Endothelial cell of umbilical vein (primary cell): ENCODE data around the gene NUDT15. TPM values are rescaled to one million over a fixed set of nuclear protein-coding genes. Genes with fewer than 3 reads are reported as not detected.

Experiments used
- BruUV-seq: library from RNA; stranded (reverse); fragments of 400-500 nt; replicated peaks from 2 replicates; lab custom pipeline; 2021; lab: Mats Ljungman, UMichigan
- CTCF ChIA-PET: fragments of 300-600, 350-600 bp; sonication (Branson Sonifier 250); formaldehyde crosslinking; loops from one replicate; lab custom pipeline; 2021; ENCODE audit warnings: antibody characterized with exemption, inconsistent platforms; lab: Charles Lee
- POLR2A ChIA-PET: fragments of 300-600, 350-600 bp; sonication (Branson Sonifier 250); formaldehyde crosslinking; loops from one replicate; lab custom pipeline; 2021; ENCODE audit warnings: antibody characterized with exemption, inconsistent platforms; lab: Charles Lee
- DNase-seq: peaks from one replicate; pipeline ENCODE4 v3.0.0-alpha.2; 2011; ENCODE audit warnings: low read depth, low spot score
- FAIRE-seq: peaks from 2 replicates; lab custom pipeline; 2011; peaks lifted over from hg19 to GRCh38; lab: Jason Lieb, UNC
- H2AFZ ChIP-seq: 2 replicates; pipeline ENCODE4 v1.6.0; 2012; ENCODE audit warnings: low read depth, low read length, control low read depth, inconsistent platforms
- H3K27ac ChIP-seq: 2 replicates; pipeline ENCODE4 v1.5.1; 2011; ENCODE audit warnings: low read depth, mild to moderate bottlenecking, control low read depth, low read length, moderate library complexity; ENCODE audit not compliant: insufficient read depth
- H3K27me3 ChIP-seq, 2 experiments: 2 replicates each; pipeline versions ENCODE4 v1.6.0 to v1.6.1; 2011; ENCODE audit warnings: low read length in 2 of 2, mixed read lengths in 1 of 2; ENCODE audit not compliant: control insufficient read depth in 2 of 2, insufficient read depth in 2 of 2
- H3K36me3 ChIP-seq, 2 experiments: 2 replicates in 1 of 2; 3 replicates in 1 of 2; pipeline ENCODE4 v1.5.1; 2011; ENCODE audit warnings: low read length in 2 of 2, mild to moderate bottlenecking in 1 of 2, moderate library complexity in 1 of 2; ENCODE audit not compliant: control insufficient read depth in 2 of 2, insufficient read depth in 2 of 2; ENCODE audit errors: extremely low read depth in 1 of 2
- H3K4me1 ChIP-seq: 3 replicates; pipeline ENCODE4 v1.5.1; 2011; ENCODE audit warnings: mild to moderate bottlenecking, low read length; ENCODE audit not compliant: control insufficient read depth, insufficient read depth; ENCODE audit errors: extremely low read depth
- H3K4me2 ChIP-seq: 2 replicates; pipeline ENCODE4 v1.6.1; 2011; ENCODE audit warnings: low read length, control low read depth, mixed read lengths; ENCODE audit not compliant: insufficient read depth
- H3K4me3 ChIP-seq, 3 experiments: fragments of 200-600 bp in 1 of 3; sonication (generic), shearing (Covaris generic) in 1 of 3; replicated peaks in 1 of 3; 2 replicates each; pipeline ENCODE4 v1.5.1; 2011 to 2016; ENCODE audit warnings: control low read depth in 3 of 3, low read length in 3 of 3, mild to moderate bottlenecking in 2 of 3, inconsistent platforms in 1 of 3, low read depth in 1 of 3, moderate library complexity in 1 of 3; ENCODE audit not compliant: insufficient read depth in 1 of 3
- H3K79me2 ChIP-seq: 2 replicates; pipeline ENCODE4 v1.6.0; 2012; ENCODE audit warnings: low read length, inconsistent platforms; ENCODE audit not compliant: control insufficient read depth, insufficient read depth
- H3K9ac ChIP-seq: replicated peaks from 2 replicates; pipeline ENCODE3; 2011; ENCODE audit warnings: low read length, control low read depth; ENCODE audit not compliant: insufficient read depth; ENCODE audit errors: extremely low read depth
- H3K9me1 ChIP-seq: replicated peaks from 3 replicates; pipeline ENCODE4 v1.6.0; 2011; ENCODE audit warnings: mild to moderate bottlenecking, low read length; ENCODE audit not compliant: control insufficient read depth, insufficient read depth; ENCODE audit errors: extremely low read depth
- H3K9me3 ChIP-seq: replicated peaks from 2 replicates; pipeline ENCODE4 v1.5.1; 2012; ENCODE audit warnings: low read length, inconsistent platforms; ENCODE audit not compliant: control insufficient read depth, insufficient read depth
- H4K20me1 ChIP-seq: replicated peaks from 2 replicates; pipeline ENCODE3; 2011; ENCODE audit warnings: mild to moderate bottlenecking, low read length; ENCODE audit not compliant: control insufficient read depth, insufficient read depth; ENCODE audit errors: extremely low read depth
- EZH2 ChIP-seq: IDR thresholded peaks from 2 replicates; pipeline ENCODE4 v1.6.1; 2012; ENCODE audit warnings: borderline replicate concordance, low read depth, mild to moderate bottlenecking, moderate library complexity, low read length, inconsistent platforms; ENCODE audit not compliant: severe bottlenecking
- FOS ChIP-seq: IDR thresholded peaks from 2 replicates; pipeline ENCODE4 v1.6.1; 2011; ENCODE audit warnings: mild to moderate bottlenecking, low read length, moderate library complexity, borderline replicate concordance; ENCODE audit not compliant: insufficient read depth
- GATA2 ChIP-seq: IDR thresholded peaks from 2 replicates; pipeline ENCODE4 v1.7.0; 2011; ENCODE audit warnings: low read depth, mild to moderate bottlenecking, moderate library complexity, mixed read lengths, low read length; ENCODE audit not compliant: insufficient read length, insufficient read depth
- JUN ChIP-seq: IDR thresholded peaks from 2 replicates; pipeline ENCODE4 v1.6.1; 2011; ENCODE audit warnings: borderline replicate concordance, low read depth; ENCODE audit not compliant: insufficient read length, insufficient read depth
- MYC ChIP-seq: IDR thresholded peaks from one replicate; pipeline ENCODE4 v1.6.1; 2011; ENCODE audit warnings: mild to moderate bottlenecking, low read depth, low read length
- POLR2A ChIP-seq: IDR thresholded peaks from 2 replicates; pipeline ENCODE4 v1.6.1; 2012; ENCODE audit warnings: low read depth, mild to moderate bottlenecking, control low read depth, low read length
- POLR2AphosphoS5 ChIP-seq: IDR thresholded peaks from 2 replicates; pipeline ENCODE4 v1.6.1; 2012; ENCODE audit warnings: low read depth, mild to moderate bottlenecking, control low read depth, low read length, moderate library complexity; ENCODE audit not compliant: insufficient read depth
- dilution Hi-C: fragments of 300-500 bp; cut with MboI; formaldehyde crosslinking; loops from one replicate; pipeline ENCODE4 v1.15.0; 2019; ENCODE audit warnings: low sequenced_read_pairs; ENCODE audit not compliant: extremely low pct_ligation_motif_present
- intact Hi-C: fragments of 100-400 bp; cut with micrococcal nuclease; formaldehyde crosslinking; loops from one replicate; pipeline ENCODE4 v1.10.0; 2022
- polyA plus RNA-seq, 4 experiments: library from polyadenylated mRNA; depleted of rRNA in 3 of 4; stranded (reverse) in 3 of 4; unstranded in 1 of 4; fragments of >200 nt; gene quantifications; 2 replicates each; pipeline versions ENCODE4 v1.2.1 to v1.2.3, GENCODE V29; 2011 to 2012; ENCODE audit warnings: missing spikeins in 1 of 4
- total RNA-seq: library from RNA; stranded (reverse); gene quantifications from 2 replicates; pipeline ENCODE4 v1.2.3, GENCODE V29; 2021
- TF ChIP-seq, protein P1 (sequence below), 2 donors: IDR thresholded peaks; 1 replicate in 1 of 2; 2 replicates in 1 of 2; pipeline ENCODE4 v1.5.1; 2011; ENCODE audit warnings: low read length in 2 of 2, mild to moderate bottlenecking in 2 of 2, moderate library complexity in 2 of 2, control low read depth in 1 of 2, inconsistent platforms in 1 of 2, low read depth in 1 of 2; ENCODE audit not compliant: insufficient read depth in 1 of 2; ENCODE audit errors: extremely low read depth in 1 of 2
- TF ChIP-seq, protein P2 (sequence below): IDR thresholded peaks from 2 replicates; pipeline ENCODE4 v1.6.1; 2011; ENCODE audit not compliant: insufficient read depth, insufficient read length

The NUDT15 gene
- total and polyA plus RNA-seq, 2 donors (not counting 3 experiments of a cell fraction or from before 2014, with no cell fraction given) = 13.3 to 21.6 TPM

DNA sequence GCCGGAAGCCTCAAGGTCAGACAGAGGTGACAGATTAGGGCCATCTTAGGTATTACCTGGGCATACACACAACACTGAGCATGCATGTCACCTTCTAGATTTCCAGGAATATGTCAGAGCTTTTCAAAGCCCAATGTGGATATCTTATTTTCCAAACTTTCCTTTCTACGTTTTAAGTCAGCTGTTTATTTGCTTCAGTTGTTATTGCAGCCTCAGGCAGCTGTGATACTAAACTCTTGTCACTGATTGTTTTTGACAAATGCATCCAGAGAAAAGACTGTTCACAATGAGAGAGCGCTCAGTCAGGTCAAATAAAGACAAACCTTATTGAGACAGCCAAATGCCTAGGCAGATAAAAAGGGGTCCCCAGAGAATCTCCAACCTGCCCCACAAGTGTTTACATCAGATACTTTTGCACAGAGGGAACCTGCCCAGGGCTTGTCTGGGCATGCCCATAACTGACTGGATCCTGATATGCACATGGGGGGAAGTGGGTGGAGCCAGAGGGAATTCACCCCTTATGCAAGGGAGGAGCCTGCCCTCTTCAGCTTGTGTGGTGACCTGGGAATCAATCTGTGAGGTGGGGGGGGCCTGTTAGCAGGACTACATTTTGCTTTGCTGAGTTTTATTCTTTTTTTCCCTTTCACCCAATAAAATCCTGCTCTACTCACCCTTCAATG lies 28.9 kb downstream of the NUDT15 start:
- Histone ChIP-seq H2AFZ (no peak overlapping the region), H3K27me3 (no peaks in the 10 kb centered on the region), H3K9me3 (peaks cover 5% of the 10 kb centered on the region), H3K27ac (peak overlapping the region; percentile 24), H3K4me1 (no peaks in the 10 kb centered on the region), H3K4me2 (no peak overlapping the region), H3K79me2 (peaks cover 1% of the 10 kb centered on the region), H3K9ac (no peak overlapping the region), H3K9me1 (no peaks in the 10 kb centered on the region), H3K4me3 (no peak overlapping the region), H4K20me1 (no peaks in the 10 kb centered on the region), H3K36me3 (peaks cover 3 to 11% of the 10 kb centered on the region in 2 experiments)
- intact Hi-C loops (no loop called here), dilution Hi-C loops (no loop called here)
- no peak for TF ChIP-seq EZH2
- TF ChIP-seq, protein P1, sequence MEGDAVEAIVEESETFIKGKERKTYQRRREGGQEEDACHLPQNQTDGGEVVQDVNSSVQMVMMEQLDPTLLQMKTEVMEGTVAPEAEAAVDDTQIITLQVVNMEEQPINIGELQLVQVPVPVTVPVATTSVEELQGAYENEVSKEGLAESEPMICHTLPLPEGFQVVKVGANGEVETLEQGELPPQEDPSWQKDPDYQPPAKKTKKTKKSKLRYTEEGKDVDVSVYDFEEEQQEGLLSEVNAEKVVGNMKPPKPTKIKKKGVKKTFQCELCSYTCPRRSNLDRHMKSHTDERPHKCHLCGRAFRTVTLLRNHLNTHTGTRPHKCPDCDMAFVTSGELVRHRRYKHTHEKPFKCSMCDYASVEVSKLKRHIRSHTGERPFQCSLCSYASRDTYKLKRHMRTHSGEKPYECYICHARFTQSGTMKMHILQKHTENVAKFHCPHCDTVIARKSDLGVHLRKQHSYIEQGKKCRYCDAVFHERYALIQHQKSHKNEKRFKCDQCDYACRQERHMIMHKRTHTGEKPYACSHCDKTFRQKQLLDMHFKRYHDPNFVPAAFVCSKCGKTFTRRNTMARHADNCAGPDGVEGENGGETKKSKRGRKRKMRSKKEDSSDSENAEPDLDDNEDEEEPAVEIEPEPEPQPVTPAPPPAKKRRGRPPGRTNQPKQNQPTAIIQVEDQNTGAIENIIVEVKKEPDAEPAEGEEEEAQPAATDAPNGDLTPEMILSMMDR (IDR thresholded peaks at IDR 0.05; ENCODE audit: extremely low read depth in 1 of 2, insufficient read depth in 1 of 2, low read depth in 1 of 2, low read length in 2 of 2) = no peak
- TF ChIP-seq MYC = no peak
- no peak for TF ChIP-seq FOS
- no peak for TF ChIP-seq POLR2AphosphoS5
- TF ChIP-seq GATA2 = no peak
- TF ChIP-seq, protein P2, sequence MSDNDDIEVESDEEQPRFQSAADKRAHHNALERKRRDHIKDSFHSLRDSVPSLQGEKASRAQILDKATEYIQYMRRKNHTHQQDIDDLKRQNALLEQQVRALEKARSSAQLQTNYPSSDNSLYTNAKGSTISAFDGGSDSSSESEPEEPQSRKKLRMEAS = no peak
- TF ChIP-seq POLR2A = no peak
- TF ChIP-seq JUN = no peak
- CTCF ChIA-PET = no interaction called here
- POLR2A ChIA-PET = no interaction called here
- DNase-seq (no peak), FAIRE-seq (peak; percentile 56)
- TSS peak; percentile 81 for BruUV-seq
